Activated B cell treated with CpG ODN at 0.5 μM for 24 hours (primary cell): ENCODE measurements around the gene EHBP1. TPM values are rescaled to one million over a fixed set of nuclear protein-coding genes. Genes with fewer than 3 reads are reported as not detected.

Source experiments
- ATAC-seq: fragments of 200-7000 bp; cut with Tn5 transposase; one replicate; pipeline ENCODE4 v1.10.0; 2021; ENCODE audit warnings: low read depth, mild to moderate bottlenecking, moderate library complexity
- CTCF ChIA-PET: fragments of 350-600 bp; sonication (Branson Sonifier 250); formaldehyde crosslinking; loops from one replicate; lab custom pipeline; 2021; ENCODE audit warnings: antibody characterized with exemption; lab: Charles Lee
- POLR2A ChIA-PET: fragments of 350-600 bp; sonication (Branson Sonifier 250); formaldehyde crosslinking; loops from one replicate; lab custom pipeline; 2021; ENCODE audit warnings: antibody characterized with exemption; lab: Charles Lee
- DNase-seq: peaks from one replicate; pipeline ENCODE4 v3.0.0; 2022
- H3K27ac Mint-ChIP-seq: one replicate; pipeline ENCODE4 v1.8.0; 2020; ENCODE audit warnings: mixed read lengths
- H3K27me3 Mint-ChIP-seq: one replicate; pipeline ENCODE4 v1.8.0; 2021; ENCODE audit warnings: mixed read lengths
- H3K36me3 Mint-ChIP-seq: one replicate; pipeline ENCODE4 v1.8.0; 2021; ENCODE audit warnings: low read depth, mixed read lengths
- H3K4me1 Mint-ChIP-seq: one replicate; pipeline ENCODE4 v1.8.0; 2021; ENCODE audit warnings: mixed read lengths
- H3K4me3 Mint-ChIP-seq: one replicate; pipeline ENCODE4 v1.8.0; 2020; ENCODE audit warnings: mild to moderate bottlenecking, mixed read lengths
- H3K9me3 Mint-ChIP-seq: one replicate; pipeline ENCODE4 v1.8.0; 2020; ENCODE audit warnings: mixed read lengths
- CTCF ChIP-seq: fragments of 200-600 bp; IDR thresholded peaks from one replicate; pipeline ENCODE4 v1.8.0; 2022; ENCODE audit warnings: antibody characterized with exemption, mild to moderate bottlenecking
- intact Hi-C: fragments of 100-400 bp; cut with micrococcal nuclease; formaldehyde crosslinking; loops from one replicate; pipeline ENCODE4 v1.15.1; 2024
- total RNA-seq: library from RNA; stranded (reverse); gene quantifications from 2 replicates; pipeline ENCODE4 v1.2.3, GENCODE V29; 2022

EHBP1 gene
- total RNA-seq, 1 donor from 2014 or later, result 24.0 TPM

GRCh38 chr2:63058921-63059792 lies 353.6 kb downstream of the EHBP1 start:
- peak; percentile 24 for DNase-seq
- POLR2A ChIA-PET, result interaction anchor here (0.7 kb wide), 1 partner anchor 12 kb away, joined by 4 read pairs; no protein-coding TSS in a partner anchor
- intact Hi-C loops, result loop anchor here (1.0 to 5.0 kb wide), 2 partner anchors 9 to 528 kb away; partner anchors contain the start of genes MDH1, OTX1 and WDPCP
- H3K36me3 Mint-ChIP-seq, result peaks cover 4% of the 10 kb centered on the region
- CTCF ChIA-PET, result no interaction called here
- H3K4me3 Mint-ChIP-seq, result peak overlapping the region; percentile 67
- H3K27ac Mint-ChIP-seq, result no peak overlapping the region
- peaks cover 4% of the 10 kb centered on the region for H3K9me3 Mint-ChIP-seq
- peaks cover 49% of the 10 kb centered on the region for H3K4me1 Mint-ChIP-seq
- TF ChIP-seq CTCF, result no peak
- no peak for ATAC-seq
- H3K27me3 Mint-ChIP-seq, result peaks cover 70% of the 10 kb centered on the region

- H3K4me3 Mint-ChIP-seq, result peak overlapping the region; percentile 41
- intact Hi-C loops, result loop anchor here (5.0 kb wide), 1 partner anchor 527 kb away; the partner anchor contains the start of genes MDH1 and WDPCP
- H3K4me1 Mint-ChIP-seq, result peaks cover 42% of the 10 kb centered on the region
- H3K27me3 Mint-ChIP-seq, result peaks cover 68% of the 10 kb centered on the region
- ATAC-seq (no peak), DNase-seq (no peak)
- CTCF ChIA-PET, result no interaction called here
- peak overlapping the region; percentile 41 for H3K27ac Mint-ChIP-seq
- H3K9me3 Mint-ChIP-seq, result peaks cover 4% of the 10 kb centered on the region
- POLR2A ChIA-PET, result interaction anchor here (0.7 kb wide), 1 partner anchor 10 kb away, joined by 3 read pairs; no protein-coding TSS in a partner anchor
- peaks cover 4% of the 10 kb centered on the region for H3K36me3 Mint-ChIP-seq
- TF ChIP-seq CTCF, result no peak
These were observed 354.4 kb downstream of the EHBP1 start for GRCh38 chr2:63059793-63060471.

GRCh38 chr2:63060472-63060991 lies 355.0 kb downstream of the EHBP1 start:
- Mint-ChIP-seq H3K4me1 (peaks cover 36% of the 10 kb centered on the region), H3K9me3 (peaks cover 4% of the 10 kb centered on the region), H3K27ac (no peak overlapping the region), H3K27me3 (peaks cover 67% of the 10 kb centered on the region), H3K36me3 (peaks cover 4% of the 10 kb centered on the region), H3K4me3 (no peak overlapping the region)
- POLR2A ChIA-PET, result interaction anchor here (0.7 kb wide), 1 partner anchor 11 kb away, joined by 3 read pairs; no protein-coding TSS in a partner anchor
- ATAC-seq (no peak), DNase-seq (no peak)
- CTCF ChIA-PET, result no interaction called here
- intact Hi-C loops, result no loop called here
- TF ChIP-seq CTCF, result no peak

GRCh38 chr2:63064197-63064596 lies 358.7 kb downstream of the EHBP1 start:
- H3K27me3 Mint-ChIP-seq, result peaks cover 49% of the 10 kb centered on the region
- intact Hi-C loops, result no loop called here
- H3K4me3 Mint-ChIP-seq, result no peak overlapping the region
- no peak for DNase-seq
- CTCF ChIA-PET, result no interaction called here
- H3K27ac Mint-ChIP-seq, result no peak overlapping the region
- no peak for ATAC-seq
- peaks cover 4% of the 10 kb centered on the region for H3K9me3 Mint-ChIP-seq
- no peaks in the 10 kb centered on the region for H3K36me3 Mint-ChIP-seq
- TF ChIP-seq CTCF, result no peak
- POLR2A ChIA-PET, result no interaction called here
- H3K4me1 Mint-ChIP-seq, result peaks cover 3% of the 10 kb centered on the region
